Lower leg skin (tissue), 3 donors: Measurements from ENCODE around the gene CD200.

Experiments used
- POLR2A ChIP-seq, 2 donors: fragments of 450-650 bp; IDR thresholded peaks; one replicate each; pipeline ENCODE4 v1.6.1; 2016 to 2017; ENCODE audit warnings: antibody characterized with exemption in 2 of 2, mild to moderate bottlenecking in 1 of 2, moderate library complexity in 1 of 2
- TF ChIP-seq, protein P1 (sequence below), 3 donors: fragments of 450-650 bp; IDR thresholded peaks; one replicate each; pipeline ENCODE4 v1.5.1; 2016; ENCODE audit warnings: antibody characterized with exemption in 3 of 3, mild to moderate bottlenecking in 3 of 3, moderate library complexity in 2 of 3

DNA sequence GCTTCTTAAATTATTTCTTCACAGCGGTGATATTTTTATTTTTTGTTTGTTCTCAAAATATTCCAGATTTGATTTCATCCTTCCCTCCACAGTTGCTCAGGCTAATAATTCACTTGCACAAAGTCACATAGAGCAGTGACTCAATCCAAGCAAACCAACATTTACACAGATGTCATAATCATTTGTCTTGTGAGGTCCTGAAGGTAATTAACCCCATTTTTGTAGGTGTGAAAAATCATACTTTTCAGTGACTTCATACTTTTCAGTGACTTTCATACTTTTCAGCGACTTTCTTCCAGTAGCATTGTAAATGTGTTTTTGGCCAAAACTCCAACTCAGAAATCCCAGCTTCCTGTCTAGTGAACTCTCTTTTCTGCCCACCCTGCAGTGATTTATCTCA, 32.1 kb downstream of the CD200 start:
- TF ChIP-seq, protein P1, sequence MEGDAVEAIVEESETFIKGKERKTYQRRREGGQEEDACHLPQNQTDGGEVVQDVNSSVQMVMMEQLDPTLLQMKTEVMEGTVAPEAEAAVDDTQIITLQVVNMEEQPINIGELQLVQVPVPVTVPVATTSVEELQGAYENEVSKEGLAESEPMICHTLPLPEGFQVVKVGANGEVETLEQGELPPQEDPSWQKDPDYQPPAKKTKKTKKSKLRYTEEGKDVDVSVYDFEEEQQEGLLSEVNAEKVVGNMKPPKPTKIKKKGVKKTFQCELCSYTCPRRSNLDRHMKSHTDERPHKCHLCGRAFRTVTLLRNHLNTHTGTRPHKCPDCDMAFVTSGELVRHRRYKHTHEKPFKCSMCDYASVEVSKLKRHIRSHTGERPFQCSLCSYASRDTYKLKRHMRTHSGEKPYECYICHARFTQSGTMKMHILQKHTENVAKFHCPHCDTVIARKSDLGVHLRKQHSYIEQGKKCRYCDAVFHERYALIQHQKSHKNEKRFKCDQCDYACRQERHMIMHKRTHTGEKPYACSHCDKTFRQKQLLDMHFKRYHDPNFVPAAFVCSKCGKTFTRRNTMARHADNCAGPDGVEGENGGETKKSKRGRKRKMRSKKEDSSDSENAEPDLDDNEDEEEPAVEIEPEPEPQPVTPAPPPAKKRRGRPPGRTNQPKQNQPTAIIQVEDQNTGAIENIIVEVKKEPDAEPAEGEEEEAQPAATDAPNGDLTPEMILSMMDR (IDR thresholded peaks at IDR 0.05), result no peak
- TF ChIP-seq POLR2A (IDR thresholded peaks at IDR 0.05), result no peak
